Non-pigmented ciliary epithelial cell (primary cell): ENCODE data around the gene TEX29.

Experiments
- DNase-seq: peaks from one replicate; pipeline ENCODE4 v3.0.0-alpha.2; 2010; ENCODE audit warnings: low read depth

Gene TEX29

DNA sequence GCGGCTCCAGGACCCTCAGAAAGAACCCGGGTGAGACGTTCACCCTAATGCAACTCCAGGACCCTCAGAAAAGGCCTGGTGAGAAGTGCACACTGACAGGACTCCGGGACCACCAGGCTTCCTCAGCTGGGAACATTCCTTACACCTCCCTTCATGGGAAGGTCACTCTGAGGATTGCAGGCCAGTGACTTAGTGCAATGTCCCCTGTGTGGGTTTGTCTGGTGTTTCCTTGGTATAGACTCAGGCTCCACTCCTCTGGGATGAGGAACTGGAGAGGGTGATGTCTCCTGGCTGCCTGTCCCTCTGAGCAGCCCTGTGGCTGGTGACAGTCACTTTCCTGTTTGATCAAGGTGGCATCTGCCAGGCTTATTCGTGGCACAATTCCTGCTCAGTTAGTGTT is 49.7 kb downstream of the TEX29 start:
- DNase-seq: no peak

GRCh38 chr13:111370570-111371535 is 50.4 kb downstream of the TEX29 start:
- DNase-seq: peak; percentile 2

- DNase-seq: no peak
Measured at GRCh38 chr13:111371720-111372119, 51.3 kb downstream of the TEX29 start.

- DNase-seq: no peak
Measured at GRCh38 chr13:111372651-111373425, 52.4 kb downstream of the TEX29 start.

DNA sequence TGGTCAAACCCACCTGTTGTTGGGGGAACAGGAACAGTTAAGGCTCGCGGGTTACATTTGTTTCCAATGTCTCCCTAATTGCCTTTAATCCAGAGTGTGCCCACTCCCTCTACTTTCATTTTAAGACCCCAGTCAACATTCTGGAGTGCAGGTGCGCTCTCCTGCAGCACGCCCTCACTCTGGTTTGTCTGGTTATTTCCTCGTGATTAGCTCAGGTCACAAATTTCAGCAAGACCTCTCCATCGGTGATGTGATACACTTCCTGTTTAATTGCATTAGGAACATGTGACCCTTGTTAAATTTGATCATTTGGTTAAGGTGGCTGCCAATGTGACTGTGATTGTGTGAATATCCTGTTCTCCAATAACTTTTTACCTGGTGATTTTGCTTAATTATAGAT is 53.0 kb downstream of the TEX29 start:
- DNase-seq: no peak

DNA sequence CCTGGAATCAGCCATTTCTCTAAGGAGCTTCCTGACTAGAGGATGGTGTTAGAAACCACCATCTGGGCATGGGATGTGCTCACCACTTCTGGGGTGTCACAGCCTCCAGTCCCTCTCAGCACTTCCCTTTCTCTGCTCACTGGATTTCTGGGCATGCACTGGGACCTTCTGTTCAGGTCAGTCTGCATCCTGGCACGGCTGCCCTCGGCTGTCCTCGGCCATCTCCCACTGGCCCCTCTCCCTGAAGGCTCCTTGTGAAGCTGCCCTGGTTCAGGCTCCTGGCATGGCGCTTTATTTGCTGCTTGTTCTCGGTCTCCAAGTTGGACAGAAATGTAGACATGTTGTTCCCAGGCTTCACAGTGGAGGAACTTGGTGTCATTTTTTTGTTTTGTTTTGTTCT is 60.0 kb downstream of the TEX29 start:
- no peak for DNase-seq

DNA sequence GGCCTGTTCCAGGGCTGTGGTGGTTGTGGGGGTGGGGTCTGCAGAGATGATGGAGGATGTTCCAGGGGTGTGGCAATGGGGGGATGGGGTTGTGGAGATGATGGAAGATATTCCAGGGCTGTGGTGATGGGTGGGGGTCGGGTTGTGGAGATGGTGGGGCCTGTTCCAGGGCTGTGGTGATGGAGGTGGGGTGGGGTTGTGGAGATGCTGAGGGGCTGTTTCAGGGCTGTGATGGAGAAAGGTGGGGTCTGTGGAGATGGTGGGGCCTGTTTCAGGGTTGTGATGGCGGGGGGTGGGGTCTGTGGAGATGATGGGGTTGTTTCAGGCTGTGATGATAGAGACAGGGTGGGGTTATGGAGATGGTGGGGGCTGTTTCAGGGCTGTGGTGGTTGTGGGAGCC is 62.0 kb downstream of the TEX29 start:
- no peak for DNase-seq

- no peak for DNase-seq
Measured at GRCh38 chr13:111382877-111383276, 62.4 kb downstream of the TEX29 start.

- DNase-seq: no peak
Measured at GRCh38 chr13:111383591-111384440, 63.4 kb downstream of the TEX29 start.

- no peak for DNase-seq
Measured at GRCh38 chr13:111384441-111385182, 64.2 kb downstream of the TEX29 start.

GRCh38 chr13:111385183-111385857 is 64.9 kb downstream of the TEX29 start:
- no peak for DNase-seq

GRCh38 chr13:111387026-111387871 is 66.8 kb downstream of the TEX29 start:
- no peak for DNase-seq

DNA sequence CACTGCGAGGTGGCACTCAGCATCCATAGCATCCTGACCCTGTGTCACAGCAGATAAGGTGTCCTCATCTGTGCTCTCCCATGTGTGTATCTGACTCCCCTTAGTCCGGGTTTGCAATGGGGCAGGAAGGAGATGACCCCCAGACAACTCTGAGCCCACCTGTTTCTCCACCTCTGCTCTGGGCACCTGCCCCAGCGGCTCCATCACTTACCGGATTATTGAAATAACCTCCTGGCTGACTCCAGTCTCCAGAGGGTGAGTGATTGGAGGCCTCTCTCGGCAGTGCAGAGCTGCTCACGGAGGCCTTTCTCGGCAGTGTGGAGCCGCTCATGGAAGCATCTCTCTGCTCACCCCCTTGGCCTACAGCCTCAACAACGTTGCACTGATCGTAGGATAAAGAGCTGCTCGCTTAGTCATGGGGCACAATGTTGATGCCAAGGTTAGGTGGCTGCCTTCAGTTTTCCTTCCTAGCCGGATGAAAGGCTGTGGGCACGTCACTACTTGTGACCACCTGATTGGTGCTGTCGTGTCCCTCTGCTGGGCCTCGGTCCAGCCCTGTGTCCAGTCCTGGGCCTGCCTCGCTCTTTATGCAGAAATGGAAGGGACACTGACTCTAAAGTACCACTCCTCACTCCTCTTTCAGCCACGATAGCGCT is 67.6 kb downstream of the TEX29 start:
- no peak for DNase-seq

- no peak for DNase-seq
Measured at GRCh38 chr13:111388851-111389500, 68.5 kb downstream of the TEX29 start.

GRCh38 chr13:111389621-111390521 is 69.4 kb downstream of the TEX29 start:
- no peak for DNase-seq

DNA sequence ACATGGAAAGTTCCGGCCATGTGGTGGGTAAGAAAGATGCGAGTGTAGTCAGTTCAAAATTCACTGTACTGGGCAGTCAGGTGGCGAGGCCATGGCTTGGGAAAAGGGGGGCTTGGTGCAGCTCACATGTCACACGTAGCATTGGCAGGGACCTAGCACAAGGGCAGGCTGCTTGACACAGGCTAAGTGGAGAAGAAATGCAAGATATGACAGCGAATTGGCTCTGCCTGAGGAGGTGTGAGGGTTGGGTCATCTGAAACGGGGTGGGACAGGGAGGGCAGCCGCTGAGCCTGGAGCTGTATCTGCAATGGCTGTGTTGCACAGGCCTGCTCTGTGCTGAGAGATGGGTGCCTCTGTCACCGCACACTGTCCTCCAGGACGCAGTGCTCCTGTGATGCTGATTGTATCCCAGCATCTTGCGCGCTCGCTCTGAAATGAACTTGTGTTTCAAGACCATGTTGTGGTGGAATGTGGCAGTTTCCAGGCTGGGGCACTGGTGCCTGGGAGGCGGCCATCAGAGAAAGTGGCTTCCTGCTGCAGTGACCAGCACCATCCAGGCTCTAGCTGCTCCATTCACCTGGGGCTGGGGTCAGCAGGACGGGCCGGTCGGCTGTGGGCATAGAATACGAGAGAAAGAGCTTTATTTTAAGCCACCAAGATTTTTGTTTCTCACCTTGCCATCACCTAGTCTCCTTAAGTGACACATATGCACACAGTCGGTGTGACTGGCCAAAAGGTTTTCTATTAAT is 70.3 kb downstream of the TEX29 start:
- no peak for DNase-seq

DNA sequence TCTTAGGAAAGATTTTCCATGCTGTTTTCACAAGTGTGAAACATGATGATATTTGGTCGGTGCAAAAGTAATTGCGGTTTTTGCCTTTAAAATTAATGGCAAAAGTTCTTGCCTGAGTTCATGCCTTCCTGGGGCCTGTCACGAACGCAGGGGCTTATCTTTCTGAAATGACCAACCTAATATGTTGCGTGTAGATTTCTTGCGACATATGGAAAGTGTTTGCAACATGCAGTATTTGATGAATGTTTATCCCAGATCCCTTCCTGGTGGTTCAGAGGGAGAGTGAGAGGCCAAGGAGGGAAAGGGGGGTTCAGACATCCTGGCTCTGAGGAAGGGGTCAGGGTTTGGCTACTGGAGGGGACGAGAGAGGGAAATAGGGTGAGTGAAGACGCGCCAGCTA is 72.0 kb downstream of the TEX29 start:
- no peak for DNase-seq
